ENCODE results near the gene STEAP4.
"Not testable (repeated sequence)": the region's sequence is repeated elsewhere in the genome, so short reads cannot be mapped to it uniquely, and the experiment has no call there.

The STEAP4 gene

GRCh38 chr7:88262562-88262961, 44.1 kb downstream of the STEAP4 start:
- H3K27ac ChIP-seq = no peak overlapping the region
- H3K9me3 ChIP-seq = no peaks in the 10 kb centered on the region
- no peak for TF ChIP-seq CTCF (IDR thresholded peaks at IDR 0.05)
- no peaks in the 10 kb centered on the region for H3K27me3 ChIP-seq
- H3K36me3 ChIP-seq = no peaks in the 10 kb centered on the region
- peaks cover 22 to 37% of the 10 kb centered on the region in 2 experiments for H3K4me1 ChIP-seq (ENCODE audit: control insufficient read depth in 1 of 2, insufficient read depth in 1 of 2, low read depth in 1 of 2, low read length in 1 of 2)
- H3K4me3 ChIP-seq (ENCODE audit: low read depth in 1 of 2, low read length in 1 of 2) = no peak overlapping the region

GRCh38 chr7:88260719-88261118, 46.0 kb downstream of the STEAP4 start:
- Histone ChIP-seq H3K4me1 (ENCODE audit: control insufficient read depth in 1 of 2, insufficient read depth in 1 of 2, low read depth in 1 of 2, low read length in 1 of 2) (peaks cover 25 to 42% of the 10 kb centered on the region in 2 experiments), H3K36me3 (no peaks in the 10 kb centered on the region), H3K27ac (no peak overlapping the region), H3K9me3 (no peaks in the 10 kb centered on the region), H3K27me3 (no peaks in the 10 kb centered on the region), H3K4me3 (ENCODE audit: low read depth in 1 of 2, low read length in 1 of 2) (no peak overlapping the region)
- TF ChIP-seq CTCF (IDR thresholded peaks at IDR 0.05) = no peak

- Histone ChIP-seq H3K36me3 (no peaks in the 10 kb centered on the region), H3K27ac (no peak overlapping the region), H3K27me3 (no peaks in the 10 kb centered on the region), H3K4me3 (ENCODE audit: low read depth in 1 of 2, low read length in 1 of 2) (no peak overlapping the region), H3K9me3 (no peaks in the 10 kb centered on the region), H3K4me1 (ENCODE audit: control insufficient read depth in 1 of 2, insufficient read depth in 1 of 2, low read depth in 1 of 2, low read length in 1 of 2) (peaks cover 20 to 37% of the 10 kb centered on the region in 2 experiments)
- TF ChIP-seq CTCF (IDR thresholded peaks at IDR 0.05) = no peak
Measured at GRCh38 chr7:88259656-88260380, 46.9 kb downstream of the STEAP4 start.

GRCh38 chr7:88258296-88258695, 48.4 kb downstream of the STEAP4 start:
- peaks cover 9 to 25% of the 10 kb centered on the region in 2 experiments for H3K4me1 ChIP-seq (ENCODE audit: control insufficient read depth in 1 of 2, insufficient read depth in 1 of 2, low read depth in 1 of 2, low read length in 1 of 2)
- H3K27ac ChIP-seq = peak overlapping the region; percentile 21
- not testable (repeated sequence) for H3K4me3 ChIP-seq (ENCODE audit: low read depth in 1 of 2, low read length in 1 of 2); H3K27me3 ChIP-seq; H3K9me3 ChIP-seq; H3K36me3 ChIP-seq

GRCh38 chr7:88256906-88257305, 49.8 kb downstream of the STEAP4 start:
- no peak overlapping the region for H3K4me3 ChIP-seq (ENCODE audit: low read depth in 1 of 2, low read length in 1 of 2)
- TF ChIP-seq CTCF (IDR thresholded peaks at IDR 0.05) = no peak
- no peak overlapping the region for H3K27ac ChIP-seq
- H3K36me3 ChIP-seq = no peaks in the 10 kb centered on the region
- H3K9me3 ChIP-seq = peaks cover 3% of the 10 kb centered on the region
- H3K27me3 ChIP-seq = no peaks in the 10 kb centered on the region
- H3K4me1 ChIP-seq (ENCODE audit: control insufficient read depth in 1 of 2, insufficient read depth in 1 of 2, low read depth in 1 of 2, low read length in 1 of 2) = peaks cover 4 to 18% of the 10 kb centered on the region in 2 experiments

- no peak for TF ChIP-seq CTCF (IDR thresholded peaks at IDR 0.05)
- peaks cover 3% of the 10 kb centered on the region for H3K9me3 ChIP-seq
- H3K27ac ChIP-seq = no peak overlapping the region
- no peaks in the 10 kb centered on the region for H3K27me3 ChIP-seq
- H3K36me3 ChIP-seq = no peaks in the 10 kb centered on the region
- no peak overlapping the region for H3K4me3 ChIP-seq (ENCODE audit: low read depth in 1 of 2, low read length in 1 of 2)
- H3K4me1 ChIP-seq (ENCODE audit: control insufficient read depth in 1 of 2, insufficient read depth in 1 of 2, low read depth in 1 of 2, low read length in 1 of 2) = peaks cover 4 to 18% of the 10 kb centered on the region in 2 experiments
Measured at GRCh38 chr7:88254721-88255424, 51.8 kb downstream of the STEAP4 start.

All from neutrophil (primary cell).